ENCODE measurements around the gene TEX13C. TPM values are rescaled to one million over a fixed set of nuclear protein-coding genes. Genes with fewer than 3 reads are reported as not detected.
"Not testable (repeated sequence)": the region's sequence is repeated elsewhere in the genome, so short reads cannot be mapped to it uniquely, and the experiment has no call there.

Gene TEX13C
- total and polyA plus RNA-seq, 10 of the 15 experiments (the other 5 are each of a cell fraction or from before 2014, with no cell fraction given), result not detected

GRCh38 chrX:125308653-125309052 lies 11.0 kb upstream of the TEX13C start:
- BruUV-seq (replicated peaks), result no TSS peak
- DNase-seq (ENCODE audit: low read depth, low spot score) (no peak), FAIRE-seq (no peak), ATAC-seq (no peak)
- H3K9ac ChIP-seq (ENCODE audit: control insufficient read depth, insufficient read depth, low read length), result no peak overlapping the region
- no peaks in the 10 kb centered on the region for H3K36me3 ChIP-seq (ENCODE audit: control insufficient read depth in 2 of 2, insufficient read depth in 2 of 2, low read length in 1 of 2)
- H3K79me2 ChIP-seq (ENCODE audit: control insufficient read depth, insufficient read depth, low read length), result no peaks in the 10 kb centered on the region
- intact Hi-C loops (cut with micrococcal nuclease; ENCODE audit: unreplicated experiment) (no loop called here), in situ Hi-C loops (cut with MboI) (no loop called here)
- H3K9me3 ChIP-seq (replicated peaks; ENCODE audit: control insufficient read depth, insufficient read depth, low read length), result no peaks in the 10 kb centered on the region
- no peak overlapping the region for H3K4me2 ChIP-seq (ENCODE audit: control insufficient read depth, insufficient read depth)
- H3K4me3 ChIP-seq, result no peak overlapping the region
- SMC1A ChIA-PET (ENCODE audit: uncharacterized antibody, unreplicated experiment), result no interaction called here
- H3K27ac ChIP-seq (ENCODE audit: control insufficient read depth, insufficient read depth), result no peak overlapping the region
- no peaks in the 10 kb centered on the region for H3K4me1 ChIP-seq (ENCODE audit: control insufficient read depth, insufficient read depth, low read length)
- H3K27me3 ChIP-seq (replicated peaks in 1 of 2; ENCODE audit: control insufficient read depth in 2 of 2, insufficient read depth in 2 of 2, low read length in 1 of 2), result no peaks in the 10 kb centered on the region
- H4K20me1 ChIP-seq (ENCODE audit: control insufficient read depth, insufficient read depth), result no peaks in the 10 kb centered on the region
- POLR2A ChIA-PET, result no interaction called here
- TF ChIP-seq ZSCAN29 (IDR thresholded peaks at IDR 0.05) (no peak), NFXL1 (IDR thresholded peaks at IDR 0.05; ENCODE audit: borderline replicate concordance) (no peak), MTA2 (IDR thresholded peaks at IDR 0.05; ENCODE audit: low read depth) (no peak), BCLAF1 (IDR thresholded peaks at IDR 0.05) (no peak), KDM1A (IDR thresholded peaks at IDR 0.05; ENCODE audit: borderline replicate concordance) (no peak), FOS (IDR thresholded peaks at IDR 0.05; ENCODE audit: borderline replicate concordance, extremely low read depth, insufficient read length) (no peak), BMI1 (IDR thresholded peaks at IDR 0.05; ENCODE audit: borderline replicate concordance) (no peak), CHD2 (IDR thresholded peaks at IDR 0.05; ENCODE audit: borderline replicate concordance, low read depth, low read length) (no peak)
- CTCF ChIA-PET, result no interaction called here
- RAD21 ChIA-PET (ENCODE audit: unreplicated experiment), result no interaction called here
- H2AFZ ChIP-seq (ENCODE audit: control insufficient read depth, low read depth, low read length), result no peak overlapping the region

GRCh38 chrX:125319166-125319565 lies 505 bp upstream of the TEX13C start:
- H3K4me3 ChIP-seq; intact Hi-C loops (cut with micrococcal nuclease; ENCODE audit: unreplicated experiment); H3K27me3 ChIP-seq (replicated peaks in 1 of 2; ENCODE audit: control insufficient read depth in 2 of 2, insufficient read depth in 2 of 2, low read length in 1 of 2); CTCF ChIA-PET; H2AFZ ChIP-seq (ENCODE audit: control insufficient read depth, low read depth, low read length); in situ Hi-C loops (cut with MboI); H4K20me1 ChIP-seq (ENCODE audit: control insufficient read depth, insufficient read depth); BruUV-seq (replicated peaks); POLR2A ChIA-PET; H3K9ac ChIP-seq (ENCODE audit: control insufficient read depth, insufficient read depth, low read length); H3K79me2 ChIP-seq (ENCODE audit: control insufficient read depth, insufficient read depth, low read length); H3K4me2 ChIP-seq (ENCODE audit: control insufficient read depth, insufficient read depth); FAIRE-seq; H3K4me1 ChIP-seq (ENCODE audit: control insufficient read depth, insufficient read depth, low read length); H3K9me3 ChIP-seq (replicated peaks; ENCODE audit: control insufficient read depth, insufficient read depth, low read length); H3K27ac ChIP-seq (ENCODE audit: control insufficient read depth, insufficient read depth); ATAC-seq; RAD21 ChIA-PET (ENCODE audit: unreplicated experiment); H3K36me3 ChIP-seq (ENCODE audit: control insufficient read depth in 2 of 2, insufficient read depth in 2 of 2, low read length in 1 of 2); DNase-seq (ENCODE audit: low read depth, low spot score): not testable (repeated sequence)
- 79% methylated on average over 15 of the region's 17 CpGs for WGBS (ENCODE audit: insufficient coverage, insufficient replicate concordance, low lambda C conversion rate, missing lambda C conversion rate)
- SMC1A ChIA-PET (ENCODE audit: uncharacterized antibody, unreplicated experiment), result interaction anchor here (1.7 kb wide), 1 partner anchor 15 kb away, joined by 3 read pairs; no protein-coding TSS in a partner anchor
